ENCODE measurements around the gene PHEX. TPM values are rescaled to one million over a fixed set of nuclear protein-coding genes. Genes with fewer than 3 reads are reported as not detected.

The PHEX gene
- total RNA-seq, 4 donors from 2014 or later = 0.14 to 0.20 TPM; not detected in 2

- peak overlapping the region in 2 of 4 donors; percentile 46 to 51 for H3K27ac ChIP-seq
- H3K4me1 ChIP-seq = peaks cover 0 to 5% (median 0%) of the 10 kb centered on the region in 4 donors
- no peak overlapping the region for H3K4me3 ChIP-seq
- in situ Hi-C loops (cut with MboI; ENCODE audit: low pct_ligation_motif_present in 1 of 4, low pct_unique_long_range_greater_than_20kb in 1 of 4, low sequenced_read_pairs in 3 of 4) = no loop called here
- DNase-seq = no peak
- H3K36me3 ChIP-seq = no peaks in the 10 kb centered on the region
- H3K27me3 ChIP-seq = no peaks in the 10 kb centered on the region
- WGBS, 2 donors (ENCODE audit: low coverage in 1 of 2) = 51% methylated on average over 4 of the region's 4 CpGs; no CpG with 5 or more reads in 1 of the 2 donors
- intact Hi-C loops (cut with DNase I; ENCODE audit: low total_unique reads) = no loop called here
- no peak for TF ChIP-seq POLR2AphosphoS5 (IDR thresholded peaks at IDR 0.05)
- no peak for TF ChIP-seq EP300 (IDR thresholded peaks at IDR 0.05; ENCODE audit: low read depth)
- no peak for TF ChIP-seq POLR2A (IDR thresholded peaks at IDR 0.05)
- no peak for TF ChIP-seq CTCF (IDR thresholded peaks at IDR 0.05)
- H3K9me3 ChIP-seq = no peaks in the 10 kb centered on the region
Measured at GRCh38 chrX:22135171-22135711, 103.1 kb downstream of the PHEX start.

GRCh38 chrX:22135994-22136684 lies 104.0 kb downstream of the PHEX start:
- in situ Hi-C loops (cut with MboI; ENCODE audit: low pct_ligation_motif_present in 1 of 4, low pct_unique_long_range_greater_than_20kb in 1 of 4, low sequenced_read_pairs in 3 of 4) (no loop called here), intact Hi-C loops (cut with DNase I; ENCODE audit: low total_unique reads) (no loop called here)
- no peaks in the 10 kb centered on the region for H3K27me3 ChIP-seq
- H3K9me3 ChIP-seq = no peaks in the 10 kb centered on the region
- DNase-seq = no peak
- no peaks in the 10 kb centered on the region for H3K36me3 ChIP-seq
- H3K4me1 ChIP-seq = peaks cover 0 to 5% (median 0%) of the 10 kb centered on the region in 4 donors
- 0 to 22% methylated on average over 2 to 11 of the region's 11 CpGs for WGBS, 2 donors (ENCODE audit: low coverage in 1 of 2)
- H3K4me3 ChIP-seq = no peak overlapping the region
- no peak for TF ChIP-seq EP300 (IDR thresholded peaks at IDR 0.05; ENCODE audit: low read depth)
- peak; percentile 42 to 80 (median 65) for TF ChIP-seq CTCF (IDR thresholded peaks at IDR 0.05)
- no peak for TF ChIP-seq POLR2AphosphoS5 (IDR thresholded peaks at IDR 0.05)
- no peak for TF ChIP-seq POLR2A (IDR thresholded peaks at IDR 0.05)
- H3K27ac ChIP-seq = peak overlapping the region; percentile 2 to 51 (median 38)

GRCh38 chrX:22136711-22137110 lies 104.6 kb downstream of the PHEX start:
- no peaks in the 10 kb centered on the region for H3K9me3 ChIP-seq

More at GRCh38 chrX:22136711-22137110, 104.6 kb downstream of the PHEX start:
- intact Hi-C loops (cut with DNase I; ENCODE audit: low total_unique reads) = no loop called here
- Histone ChIP-seq H3K4me3 (no peak overlapping the region), H3K27me3 (no peaks in the 10 kb centered on the region), H3K36me3 (no peaks in the 10 kb centered on the region), H3K27ac (peak overlapping the region; percentile 2 to 51 (median 38)), H3K4me1 (peaks cover 0 to 5% (median 0%) of the 10 kb centered on the region in 4 donors)
- 59 to 80% methylated on average over 1 to 5 of the region's 5 CpGs for WGBS, 2 donors (ENCODE audit: low coverage in 1 of 2)
- no peak for DNase-seq
- in situ Hi-C loops (cut with MboI; ENCODE audit: low pct_ligation_motif_present in 1 of 4, low pct_unique_long_range_greater_than_20kb in 1 of 4, low sequenced_read_pairs in 3 of 4) = no loop called here
- TF ChIP-seq CTCF (IDR thresholded peaks at IDR 0.05) = no peak
- no peak for TF ChIP-seq EP300 (IDR thresholded peaks at IDR 0.05; ENCODE audit: low read depth)
- no peak for TF ChIP-seq POLR2A (IDR thresholded peaks at IDR 0.05)
- no peak for TF ChIP-seq POLR2AphosphoS5 (IDR thresholded peaks at IDR 0.05)
